ENCODE results near the gene MYO3A.
"Not testable (repeated sequence)": the region's sequence is repeated elsewhere in the genome, so short reads cannot be mapped to it uniquely, and the experiment has no call there.

The MYO3A gene

GRCh38 chr10:26090026-26090425 lies 156.0 kb downstream of the MYO3A start:
- DNase-seq (ENCODE audit: low read depth in 2 of 2): no peak

GRCh38 chr10:26090762-26091161 lies 156.7 kb downstream of the MYO3A start:
- no peak for DNase-seq (ENCODE audit: low read depth in 2 of 2)

GRCh38 chr10:26093229-26093628 lies 159.2 kb downstream of the MYO3A start:
- no peak for DNase-seq (ENCODE audit: low read depth in 2 of 2)

DNA sequence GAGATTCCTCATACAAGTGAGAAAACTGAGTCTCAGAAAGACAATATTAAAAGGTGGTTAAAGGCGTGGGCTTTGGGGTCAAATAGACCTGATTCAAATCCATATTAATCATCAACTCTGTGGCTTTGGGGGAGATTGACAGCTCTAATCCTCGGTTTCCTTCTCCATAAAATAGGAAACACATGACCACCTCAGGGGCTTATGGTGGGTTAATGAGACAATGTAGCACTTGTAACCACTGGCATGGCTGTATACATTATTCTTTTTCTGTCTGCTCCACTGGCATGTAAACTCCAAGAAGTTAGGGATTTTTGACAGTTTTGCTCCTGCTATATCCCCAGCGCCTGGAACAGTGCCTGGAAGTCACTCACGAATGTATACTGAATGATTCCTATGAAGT lies 161.8 kb downstream of the MYO3A start:
- no peak for DNase-seq (ENCODE audit: low read depth in 2 of 2)

DNA sequence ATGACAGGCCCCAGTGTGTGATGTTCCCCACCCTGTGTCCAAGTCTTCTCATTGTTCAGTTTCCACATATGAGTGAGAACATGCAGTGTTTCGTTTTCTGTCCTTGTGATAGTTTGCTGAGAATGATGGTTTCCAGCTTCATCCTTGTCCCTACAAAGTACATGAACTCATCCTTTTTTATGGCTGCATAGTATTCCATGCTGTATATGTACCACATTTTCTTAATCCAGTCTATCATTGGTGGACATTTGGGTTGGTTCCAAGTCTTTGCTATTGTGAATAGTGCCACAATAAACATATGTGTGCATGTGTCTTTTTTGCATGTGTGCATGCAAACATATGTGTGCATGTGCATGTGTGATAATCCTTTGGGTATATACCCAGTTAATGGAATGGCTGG lies 163.5 kb downstream of the MYO3A start:
- not testable (repeated sequence) for DNase-seq (ENCODE audit: low read depth in 2 of 2)

DNA sequence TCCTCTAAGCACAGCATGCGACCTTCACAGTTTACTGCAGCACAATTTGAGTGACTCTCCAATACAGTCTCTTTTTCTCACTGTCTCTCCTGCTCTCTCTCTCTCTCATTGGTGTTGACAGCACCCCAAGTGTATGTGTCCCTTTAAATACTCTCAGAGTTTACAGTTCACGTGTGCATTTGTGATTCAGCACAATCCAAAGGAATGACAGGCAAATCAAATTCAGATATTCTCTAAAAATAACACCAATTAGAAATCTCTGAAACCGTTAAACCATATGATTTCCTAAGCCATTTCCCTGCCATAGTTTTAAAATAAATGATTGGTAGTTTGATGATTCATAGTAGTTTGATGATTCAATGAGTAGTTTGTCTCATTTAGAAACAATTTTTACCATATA lies 178.5 kb downstream of the MYO3A start:
- DNase-seq (ENCODE audit: low read depth in 2 of 2): no peak

GRCh38 chr10:26138613-26139012 lies 204.6 kb downstream of the MYO3A start:
- DNase-seq (ENCODE audit: low read depth in 2 of 2): no peak

DNA sequence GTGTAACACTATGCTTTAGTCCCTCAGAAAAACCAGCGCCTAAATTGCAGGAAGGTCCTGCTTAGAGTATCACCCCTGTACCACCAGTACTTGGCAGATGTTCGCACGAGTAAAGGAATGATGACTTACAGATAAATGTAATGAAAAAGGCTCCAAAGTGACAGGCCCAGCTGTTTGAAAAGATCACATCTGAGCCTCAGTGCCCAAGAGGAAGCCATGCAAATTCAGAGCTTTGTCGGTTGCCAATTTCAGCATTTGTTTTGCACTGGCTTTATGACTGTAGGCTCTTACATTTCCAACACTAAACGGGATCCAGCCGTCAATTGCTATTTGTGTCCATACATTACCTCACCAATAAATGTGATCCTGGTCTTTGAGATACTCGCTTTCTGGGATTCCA lies 222.0 kb downstream of the MYO3A start:
- DNase-seq (ENCODE audit: low read depth in 2 of 2): no peak

DNA sequence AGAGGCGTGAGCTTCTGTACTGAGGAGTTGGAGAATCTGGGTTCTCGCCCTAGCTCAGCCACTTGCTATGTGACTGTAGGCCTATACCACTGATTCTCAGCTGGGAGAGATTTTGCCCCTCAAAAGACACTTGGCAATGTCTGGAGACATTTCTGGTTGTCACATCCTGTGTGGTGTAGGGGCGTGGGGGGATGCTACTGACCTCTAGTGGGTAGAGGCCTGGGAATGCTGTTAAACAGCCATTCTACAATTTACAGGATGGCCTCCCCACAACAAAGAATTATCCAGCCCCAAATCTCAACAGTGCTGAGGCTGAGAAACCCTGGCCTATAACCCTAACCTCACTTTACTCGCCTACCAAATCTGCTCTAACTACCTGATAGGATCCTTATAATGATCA lies 223.7 kb downstream of the MYO3A start:
- DNase-seq (ENCODE audit: low read depth in 2 of 2): no peak

DNA sequence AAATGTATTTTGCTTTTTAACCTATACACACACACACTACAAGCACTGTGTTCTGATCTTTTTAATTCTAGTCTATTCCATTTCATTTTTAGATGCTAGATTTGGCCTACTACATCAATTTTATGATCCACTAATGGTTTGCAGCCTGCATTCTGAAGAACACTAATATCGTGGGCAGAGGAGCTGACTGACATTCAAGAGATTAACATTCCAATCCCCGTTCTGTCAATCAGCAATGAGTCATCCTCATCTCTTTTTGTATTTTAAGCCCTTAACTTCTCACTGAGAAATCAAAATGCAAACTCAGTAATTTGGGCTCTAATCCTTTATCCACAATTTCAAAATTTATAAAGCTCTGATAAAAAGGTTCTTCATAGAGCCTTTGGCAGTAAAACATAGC lies 235.4 kb downstream of the MYO3A start:
- no peak for DNase-seq (ENCODE audit: low read depth in 2 of 2)

DNA sequence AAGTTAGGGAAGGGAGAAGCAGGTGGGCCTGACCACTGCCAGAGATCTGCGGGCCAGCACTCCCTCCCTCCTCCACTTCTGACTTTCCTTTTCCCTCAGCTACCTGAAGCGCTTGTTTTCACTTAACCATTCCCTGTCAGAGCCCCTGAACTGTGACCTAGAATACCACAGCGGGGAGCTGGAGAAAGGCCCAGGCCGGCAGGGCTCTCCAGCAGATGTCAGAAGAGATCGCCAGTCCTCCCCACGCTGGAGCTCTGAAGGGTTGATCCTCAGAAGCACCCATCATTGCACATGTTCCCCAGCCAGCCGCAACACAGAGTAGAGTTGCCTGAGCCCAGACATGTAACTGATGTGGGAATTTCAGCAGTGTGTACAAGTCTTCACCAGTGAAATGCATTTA lies 238.1 kb downstream of the MYO3A start:
- DNase-seq (ENCODE audit: low read depth in 2 of 2): no peak

DNA sequence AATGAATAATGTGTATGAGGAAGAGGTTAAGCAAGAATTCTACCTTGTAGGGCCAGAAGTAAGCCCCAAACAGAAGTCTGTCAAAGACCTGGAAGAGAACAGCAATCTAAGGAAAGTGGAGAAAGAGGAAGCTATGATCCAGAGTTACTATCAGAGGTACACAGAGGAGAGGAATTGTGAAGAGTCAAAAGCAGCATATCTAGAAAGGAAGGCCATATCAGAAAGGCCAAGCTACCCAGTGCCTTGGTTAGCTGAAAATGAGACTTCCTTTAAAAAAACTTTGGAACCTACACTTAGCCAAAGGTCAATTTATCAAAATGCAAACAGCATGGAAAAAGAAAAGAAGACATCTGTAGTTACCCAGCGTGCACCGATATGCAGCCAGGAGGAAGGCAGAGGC lies 239.8 kb downstream of the MYO3A start:
- no peak for DNase-seq (ENCODE audit: low read depth in 2 of 2)

- DNase-seq (ENCODE audit: low read depth in 2 of 2): no peak
Measured at GRCh38 chr10:26177341-26177740, 243.3 kb downstream of the MYO3A start.

- DNase-seq (ENCODE audit: low read depth in 2 of 2): no peak
Measured at GRCh38 chr10:26194275-26194674, 260.2 kb downstream of the MYO3A start.

GRCh38 chr10:26197248-26197647 lies 263.2 kb downstream of the MYO3A start:
- DNase-seq (ENCODE audit: low read depth in 2 of 2): no peak

DNA sequence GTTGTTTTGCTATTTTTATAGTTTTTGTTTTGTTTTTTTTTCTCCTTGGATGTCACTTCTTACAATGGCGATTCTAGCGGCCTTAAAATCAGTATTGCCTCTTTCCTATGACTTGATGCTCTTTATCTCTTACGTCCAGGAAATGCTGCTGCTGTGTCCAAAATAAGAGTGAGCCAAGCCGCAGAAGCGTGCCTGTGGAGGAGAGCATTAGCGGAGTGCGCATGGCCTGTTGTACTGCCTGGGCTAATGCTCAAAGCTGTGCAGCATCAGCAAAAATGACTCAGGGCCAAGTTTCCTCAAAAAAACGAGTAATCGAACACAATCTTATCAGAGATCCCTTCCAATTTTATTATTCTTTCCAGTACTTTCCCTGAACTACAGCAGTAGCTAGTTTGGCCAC lies 264.1 kb downstream of the MYO3A start:
- no peak for DNase-seq (ENCODE audit: low read depth in 2 of 2)

- no peak for DNase-seq (ENCODE audit: low read depth in 2 of 2)
Measured at GRCh38 chr10:26199841-26200240, 265.8 kb downstream of the MYO3A start.

- no peak for DNase-seq (ENCODE audit: low read depth in 2 of 2)
Measured at GRCh38 chr10:26205223-26205622, 271.2 kb downstream of the MYO3A start.

GRCh38 chr10:26211781-26212444 lies 277.9 kb downstream of the MYO3A start:
- no peak for DNase-seq (ENCODE audit: low read depth in 2 of 2)

DNA sequence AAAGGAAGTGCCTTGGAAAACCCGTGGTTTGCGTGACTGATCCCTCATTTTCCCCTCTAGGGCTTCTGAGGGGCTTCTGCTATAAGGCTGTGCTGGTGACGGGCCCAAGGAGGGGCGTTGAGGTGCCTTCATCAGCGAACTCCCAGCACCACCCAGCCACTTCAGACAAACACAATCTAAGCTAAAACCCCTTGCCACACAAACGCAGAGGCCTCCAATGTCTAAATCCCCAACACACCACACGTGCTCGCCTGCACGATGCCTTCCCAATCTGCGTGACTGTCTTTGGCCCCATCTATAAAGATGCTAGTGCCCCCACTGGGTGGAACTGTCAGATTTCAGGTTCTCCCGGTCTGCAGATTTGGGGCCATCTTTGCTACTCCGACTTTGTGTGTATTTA lies 278.5 kb downstream of the MYO3A start:
- no peak for DNase-seq (ENCODE audit: low read depth in 2 of 2)

DNA sequence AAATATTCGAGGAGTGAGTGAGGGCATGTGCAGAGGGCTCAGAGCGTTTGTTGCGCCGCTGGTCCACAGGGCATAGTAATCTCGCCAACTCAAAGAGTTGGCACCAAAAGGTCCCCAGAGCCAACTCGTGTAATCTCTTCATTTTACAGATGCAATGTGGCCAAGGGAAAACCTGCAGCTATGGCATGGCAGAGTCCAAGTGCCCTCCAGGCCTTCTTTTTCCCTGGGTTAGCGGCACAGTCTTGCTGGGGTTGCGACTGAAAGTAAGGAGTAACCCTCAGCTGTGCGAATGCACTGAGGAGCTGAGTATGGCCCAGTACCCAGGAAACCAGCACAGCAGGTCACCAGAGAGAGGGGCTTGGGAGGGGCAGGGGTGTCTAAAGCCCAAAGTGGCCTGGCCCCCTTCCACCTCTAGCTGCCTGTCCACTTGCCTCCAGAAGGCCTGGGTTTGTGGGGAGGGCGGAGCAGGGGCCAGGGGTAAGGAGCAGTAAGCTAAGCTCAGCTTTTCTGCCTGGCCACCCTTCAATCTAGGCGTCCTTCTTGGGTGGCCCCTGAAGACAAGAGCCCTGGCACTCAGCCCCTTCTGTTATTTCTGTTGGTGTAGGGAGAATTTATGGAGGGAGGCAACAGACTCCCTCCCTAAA lies 279.2 kb downstream of the MYO3A start:
- no peak for DNase-seq (ENCODE audit: low read depth in 2 of 2)

DNA sequence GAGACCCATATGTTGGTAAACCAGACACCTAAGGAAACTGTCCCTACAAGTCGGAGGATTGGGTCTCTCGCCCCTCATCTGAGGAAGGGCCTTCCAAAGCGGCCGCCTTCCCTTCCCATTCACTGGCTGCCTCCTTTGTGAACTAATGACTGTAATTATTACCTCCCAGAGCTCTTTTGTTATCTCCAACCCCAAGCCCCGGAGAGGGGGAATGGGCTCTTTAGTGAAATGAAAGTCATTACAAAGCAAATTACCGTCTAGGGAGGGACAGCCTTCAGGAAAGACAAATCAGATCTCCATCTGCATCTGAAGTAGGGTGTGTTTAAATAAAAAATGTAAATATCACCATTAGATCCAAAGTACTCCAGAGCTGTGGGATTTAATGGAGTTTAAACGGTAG lies 280.0 kb downstream of the MYO3A start:
- no peak for DNase-seq (ENCODE audit: low read depth in 2 of 2)

GRCh38 chr10:26214551-26215395 lies 280.7 kb downstream of the MYO3A start:
- DNase-seq (ENCODE audit: low read depth in 2 of 2): no peak

Data from stimulated activated CD4-positive, alpha-beta T cell treated with anti-CD3 and anti-CD28 coated beads, Interleukin-1b, Interleukin-23, amount 100 ng/mL, for 1 hour (primary cell).